ENCODE measurements around the gene UBL3. TPM values are rescaled to one million over a fixed set of nuclear protein-coding genes. Genes with fewer than 3 reads are reported as not detected.

Gene UBL3
- polyA plus RNA-seq, 1 of the 3 experiments (the other 2 are of a cell fraction) = 5.8 TPM

DNA sequence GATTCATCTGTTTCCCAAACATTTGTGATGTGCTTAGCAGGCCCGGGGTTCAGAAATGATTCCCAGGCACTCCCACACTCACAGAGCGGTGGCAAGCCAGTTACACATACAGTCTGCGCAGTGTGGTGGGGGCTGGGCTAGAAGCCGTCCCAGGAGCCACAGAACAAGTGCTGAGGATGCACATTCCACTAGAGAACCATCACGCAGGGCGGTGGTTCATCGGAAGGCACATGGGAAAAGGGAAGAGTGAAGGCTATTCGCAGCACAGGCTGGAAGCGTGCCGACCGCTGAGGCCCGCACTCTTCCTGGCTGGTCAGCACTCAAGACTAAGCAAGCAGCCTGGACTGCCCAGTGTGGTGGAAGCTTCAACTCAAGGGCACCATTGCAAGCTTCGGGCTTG, 128.7 kb downstream of the UBL3 start:
- DNase-seq = no peak
- ChIA-PET POLR2A (no interaction called here), CTCF (interaction anchor here (1.4 to 1.9 kb wide), 2 partner anchors 214 to 393 kb away, joined by 3 to 4 read pairs; no protein-coding TSS in a partner anchor)
- no peaks in the 10 kb centered on the region for H3K4me1 ChIP-seq (ENCODE audit: control insufficient read depth in 1 of 2, insufficient read depth in 2 of 2, low read depth in 1 of 2, low read length in 1 of 2)
- TF ChIP-seq MEF2A (IDR thresholded peaks at IDR 0.05; ENCODE audit: borderline replicate concordance, low read depth) (no peak), FOSL2 (IDR thresholded peaks at IDR 0.05; ENCODE audit: borderline replicate concordance, low read depth) (no peak)
- TF ChIP-seq, protein P1, sequence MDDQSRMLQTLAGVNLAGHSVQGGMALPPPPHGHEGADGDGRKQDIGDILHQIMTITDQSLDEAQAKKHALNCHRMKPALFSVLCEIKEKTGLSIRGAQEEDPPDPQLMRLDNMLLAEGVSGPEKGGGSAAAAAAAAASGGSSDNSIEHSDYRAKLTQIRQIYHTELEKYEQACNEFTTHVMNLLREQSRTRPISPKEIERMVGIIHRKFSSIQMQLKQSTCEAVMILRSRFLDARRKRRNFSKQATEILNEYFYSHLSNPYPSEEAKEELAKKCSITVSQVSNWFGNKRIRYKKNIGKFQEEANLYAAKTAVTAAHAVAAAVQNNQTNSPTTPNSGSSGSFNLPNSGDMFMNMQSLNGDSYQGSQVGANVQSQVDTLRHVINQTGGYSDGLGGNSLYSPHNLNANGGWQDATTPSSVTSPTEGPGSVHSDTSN (IDR thresholded peaks at IDR 0.05) = no peak
- H3K27me3 ChIP-seq (ENCODE audit: insufficient read depth) = peaks cover 7% of the 10 kb centered on the region; the same call in 1 of the 2 replicates
- no peak overlapping the region for H3K27ac ChIP-seq (ENCODE audit: low read depth in 2 of 2, low read length in 1 of 2)
- H2AFZ ChIP-seq (ENCODE audit: low read depth) = no peak overlapping the region
- H3K36me3 ChIP-seq (replicated peaks in 1 of 2; ENCODE audit: control insufficient read depth in 1 of 2, insufficient read depth in 2 of 2, low read length in 1 of 2) = no peaks in the 10 kb centered on the region
- no peak overlapping the region for H3K9ac ChIP-seq
- no peaks in the 10 kb centered on the region for H3K79me2 ChIP-seq (ENCODE audit: insufficient read depth)
- peaks cover 5% of the 10 kb centered on the region; the same call in 1 of the 2 replicates for H3K9me3 ChIP-seq
- no peaks in the 10 kb centered on the region for H3K9me2 ChIP-seq
- H4K20me1 ChIP-seq (ENCODE audit: insufficient read depth) = no peaks in the 10 kb centered on the region
- H3F3A ChIP-seq (replicated peaks; ENCODE audit: insufficient read depth) = no peaks in the 10 kb centered on the region
- no peak overlapping the region for H3K4me2 ChIP-seq
- H3K4me3 ChIP-seq (ENCODE audit: low read depth in 2 of 2, low read length in 1 of 2) = no peak overlapping the region
- WGBS (ENCODE audit: low lambda C conversion rate) = 78% methylated on average over 11 of the region's 13 CpGs

DNA sequence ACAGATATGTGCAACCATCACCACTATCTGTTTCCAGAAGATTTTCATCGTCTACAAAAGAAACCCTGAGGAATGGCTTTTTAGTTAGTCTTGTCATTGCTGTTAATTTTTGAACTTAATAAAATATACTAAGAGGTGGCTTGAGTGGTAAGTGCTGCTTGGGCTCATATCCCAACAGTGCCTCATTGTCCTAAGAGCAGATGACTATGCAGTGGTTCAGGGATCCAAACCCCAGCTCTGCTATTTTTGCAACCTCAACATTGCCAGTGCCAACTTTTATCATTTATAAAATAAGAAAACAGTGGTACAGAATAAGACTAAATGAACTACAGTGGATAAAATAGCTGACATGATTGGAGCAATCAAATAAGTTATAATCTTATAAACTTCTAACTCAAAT, 131.7 kb downstream of the UBL3 start:
- TF ChIP-seq TCF12 (IDR thresholded peaks at IDR 0.05) = no peak
- no peak for TF ChIP-seq RFX5 (IDR thresholded peaks at IDR 0.05; ENCODE audit: low read length)
- TF ChIP-seq GABPA (IDR thresholded peaks at IDR 0.05; ENCODE audit: low read depth) = no peak
- no peak for TF ChIP-seq MXI1 (IDR thresholded peaks at IDR 0.05; ENCODE audit: low read depth, low read length)
- TF ChIP-seq, protein P2, sequence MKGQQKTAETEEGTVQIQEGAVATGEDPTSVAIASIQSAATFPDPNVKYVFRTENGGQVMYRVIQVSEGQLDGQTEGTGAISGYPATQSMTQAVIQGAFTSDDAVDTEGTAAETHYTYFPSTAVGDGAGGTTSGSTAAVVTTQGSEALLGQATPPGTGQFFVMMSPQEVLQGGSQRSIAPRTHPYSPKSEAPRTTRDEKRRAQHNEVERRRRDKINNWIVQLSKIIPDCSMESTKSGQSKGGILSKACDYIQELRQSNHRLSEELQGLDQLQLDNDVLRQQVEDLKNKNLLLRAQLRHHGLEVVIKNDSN (IDR thresholded peaks at IDR 0.05; ENCODE audit: borderline replicate concordance, low read depth) = no peak
- TF ChIP-seq EP300 (IDR thresholded peaks at IDR 0.05; ENCODE audit: borderline replicate concordance in 1 of 2, low read depth in 1 of 2, low read length in 1 of 2) = no peak
- TF ChIP-seq CHD2 (IDR thresholded peaks at IDR 0.05; ENCODE audit: low read length, partially characterized antibody) = no peak
- TF ChIP-seq YY1 (IDR thresholded peaks at IDR 0.05; ENCODE audit: low read depth) = no peak
- TF ChIP-seq ZBTB33 (IDR thresholded peaks at IDR 0.05; ENCODE audit: borderline replicate concordance, low read depth) = no peak
- no peak for TF ChIP-seq JUND (IDR thresholded peaks at IDR 0.05)
- no peak for TF ChIP-seq FOSL2 (IDR thresholded peaks at IDR 0.05; ENCODE audit: borderline replicate concordance, low read depth)
- no peak for TF ChIP-seq ELF1 (IDR thresholded peaks at IDR 0.05)
- no peak for TF ChIP-seq FOXJ3 (CRISPR knock-in tag; IDR thresholded peaks at IDR 0.05)
- no peak for TF ChIP-seq RAD21 (IDR thresholded peaks at IDR 0.05; ENCODE audit: low read length)
- TF ChIP-seq, protein P3, sequence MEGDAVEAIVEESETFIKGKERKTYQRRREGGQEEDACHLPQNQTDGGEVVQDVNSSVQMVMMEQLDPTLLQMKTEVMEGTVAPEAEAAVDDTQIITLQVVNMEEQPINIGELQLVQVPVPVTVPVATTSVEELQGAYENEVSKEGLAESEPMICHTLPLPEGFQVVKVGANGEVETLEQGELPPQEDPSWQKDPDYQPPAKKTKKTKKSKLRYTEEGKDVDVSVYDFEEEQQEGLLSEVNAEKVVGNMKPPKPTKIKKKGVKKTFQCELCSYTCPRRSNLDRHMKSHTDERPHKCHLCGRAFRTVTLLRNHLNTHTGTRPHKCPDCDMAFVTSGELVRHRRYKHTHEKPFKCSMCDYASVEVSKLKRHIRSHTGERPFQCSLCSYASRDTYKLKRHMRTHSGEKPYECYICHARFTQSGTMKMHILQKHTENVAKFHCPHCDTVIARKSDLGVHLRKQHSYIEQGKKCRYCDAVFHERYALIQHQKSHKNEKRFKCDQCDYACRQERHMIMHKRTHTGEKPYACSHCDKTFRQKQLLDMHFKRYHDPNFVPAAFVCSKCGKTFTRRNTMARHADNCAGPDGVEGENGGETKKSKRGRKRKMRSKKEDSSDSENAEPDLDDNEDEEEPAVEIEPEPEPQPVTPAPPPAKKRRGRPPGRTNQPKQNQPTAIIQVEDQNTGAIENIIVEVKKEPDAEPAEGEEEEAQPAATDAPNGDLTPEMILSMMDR (IDR thresholded peaks at IDR 0.05) = no peak
- no peak for TF ChIP-seq NRF1 (IDR thresholded peaks at IDR 0.05; ENCODE audit: low read depth, low read length)
- TF ChIP-seq, protein P4, sequence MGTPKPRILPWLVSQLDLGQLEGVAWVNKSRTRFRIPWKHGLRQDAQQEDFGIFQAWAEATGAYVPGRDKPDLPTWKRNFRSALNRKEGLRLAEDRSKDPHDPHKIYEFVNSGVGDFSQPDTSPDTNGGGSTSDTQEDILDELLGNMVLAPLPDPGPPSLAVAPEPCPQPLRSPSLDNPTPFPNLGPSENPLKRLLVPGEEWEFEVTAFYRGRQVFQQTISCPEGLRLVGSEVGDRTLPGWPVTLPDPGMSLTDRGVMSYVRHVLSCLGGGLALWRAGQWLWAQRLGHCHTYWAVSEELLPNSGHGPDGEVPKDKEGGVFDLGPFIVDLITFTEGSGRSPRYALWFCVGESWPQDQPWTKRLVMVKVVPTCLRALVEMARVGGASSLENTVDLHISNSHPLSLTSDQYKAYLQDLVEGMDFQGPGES (IDR thresholded peaks at IDR 0.05; ENCODE audit: low read depth, low read length) = no peak
- no peak for TF ChIP-seq SIN3A (IDR thresholded peaks at IDR 0.05; ENCODE audit: borderline replicate concordance, low read depth, low read length)
- no peak for TF ChIP-seq TEAD4 (IDR thresholded peaks at IDR 0.05; ENCODE audit: borderline replicate concordance, insufficient read depth)
- no peak for TF ChIP-seq EZH2phosphoT487 (IDR thresholded peaks at IDR 0.05; ENCODE audit: borderline replicate concordance, low read depth)
- no peak for DNase-seq
- no peaks in the 10 kb centered on the region for H4K20me1 ChIP-seq (ENCODE audit: insufficient read depth)
- WGBS (ENCODE audit: low lambda C conversion rate) = 83% methylated on average over 1 of the region's 1 CpG
- no peak overlapping the region for H3K4me3 ChIP-seq (ENCODE audit: low read depth in 2 of 2, low read length in 1 of 2)
- H3K79me2 ChIP-seq (ENCODE audit: insufficient read depth) = no peaks in the 10 kb centered on the region
- peaks cover 7% of the 10 kb centered on the region; the same call in 1 of the 2 replicates for H3K27me3 ChIP-seq (ENCODE audit: insufficient read depth)
- CTCF ChIA-PET = interaction anchor here (1.0 kb wide), 1 partner anchor 396 kb away, joined by 5 read pairs; no protein-coding TSS in a partner anchor
- POLR2A ChIA-PET = no interaction called here
- no peak overlapping the region for H2AFZ ChIP-seq (ENCODE audit: low read depth)
- no peaks in the 10 kb centered on the region for H3F3A ChIP-seq (replicated peaks; ENCODE audit: insufficient read depth)
- no peaks in the 10 kb centered on the region for H3K36me3 ChIP-seq (replicated peaks in 1 of 2; ENCODE audit: control insufficient read depth in 1 of 2, insufficient read depth in 2 of 2, low read length in 1 of 2)
- no peaks in the 10 kb centered on the region; the same call in 1 of the 2 replicates for H3K9me3 ChIP-seq
- H3K9me2 ChIP-seq = no peaks in the 10 kb centered on the region
- H3K27ac ChIP-seq (ENCODE audit: low read depth in 2 of 2, low read length in 1 of 2) = no peak overlapping the region
- H3K9ac ChIP-seq = no peak overlapping the region
- H3K4me2 ChIP-seq = no peak overlapping the region
- H3K4me1 ChIP-seq (ENCODE audit: control insufficient read depth in 1 of 2, insufficient read depth in 2 of 2, low read depth in 1 of 2, low read length in 1 of 2) = no peaks in the 10 kb centered on the region

All from SK-N-SH (cell line).